ENCODE results near the gene PPCS. TPM values are rescaled to one million over a fixed set of nuclear protein-coding genes. Genes with fewer than 3 reads are reported as not detected.

Gene PPCS
- polyA plus RNA-seq, 5 donors, result 64.6 to 72.1 (median 67.7) TPM

Other genes with a start within 250 kb of the PPCS start
- 10 to 100 TPM; 45.0 to 69.4 (median 54.6) TPM for gene FOXJ3, start 121.3 kb upstream of the PPCS start, polyA plus RNA-seq (ENCODE audit: insufficient read depth in 1 of 5, insufficient read length in 5 of 5, low replicate concordance in 1 of 5)
- gene RIMKLA, start 75.8 kb upstream of the PPCS start, polyA plus RNA-seq (ENCODE audit: insufficient read depth in 1 of 5, insufficient read length in 5 of 5, low replicate concordance in 1 of 5), result under 1 TPM; 0.38 to 0.84 (median 0.73) TPM
- gene ZMYND12, start 521 bp upstream of the PPCS start, polyA plus RNA-seq (ENCODE audit: insufficient read depth in 1 of 5, insufficient read length in 5 of 5, low replicate concordance in 1 of 5), result 1 to 10 TPM; 2.1 to 3.6 (median 3.1) TPM
- gene CCDC30, start 6.7 kb downstream of the PPCS start, polyA plus RNA-seq (ENCODE audit: insufficient read depth in 1 of 5, insufficient read length in 5 of 5, low replicate concordance in 1 of 5), result 10 to 100 TPM in 4 of 5 donors, 1 to 10 TPM in 1; 8.6 to 16.7 (median 14.5) TPM
- 10 to 100 TPM; 49.9 to 70.1 (median 60.5) TPM for gene PPIH, start 201.9 kb downstream of the PPCS start, polyA plus RNA-seq (ENCODE audit: insufficient read depth in 1 of 5, insufficient read length in 5 of 5, low replicate concordance in 1 of 5)
- gene YBX1, start 225.9 kb downstream of the PPCS start, polyA plus RNA-seq (ENCODE audit: insufficient read depth in 1 of 5, insufficient read length in 5 of 5, low replicate concordance in 1 of 5), result 100 to 1,000 TPM; 477 to 663 (median 555) TPM